Measurements from ENCODE around the gene KCNS1.

KCNS1 gene

GRCh38 chr20:45052698-45053429 is 48.1 kb downstream of the KCNS1 start:
- in situ Hi-C loops (cut with MboI; ENCODE audit: low sequenced_read_pairs), result no loop called here

- in situ Hi-C loops (cut with MboI; ENCODE audit: low sequenced_read_pairs), result no loop called here
Measured at GRCh38 chr20:45051204-45052060, 49.5 kb downstream of the KCNS1 start.

- in situ Hi-C loops (cut with MboI; ENCODE audit: low sequenced_read_pairs), result no loop called here
Measured at GRCh38 chr20:45049904-45050471, 50.9 kb downstream of the KCNS1 start.

- in situ Hi-C loops (cut with MboI; ENCODE audit: low sequenced_read_pairs), result no loop called here
Measured at GRCh38 chr20:45049438-45049837, 51.5 kb downstream of the KCNS1 start.

GRCh38 chr20:45047581-45048119 is 53.3 kb downstream of the KCNS1 start:
- in situ Hi-C loops (cut with MboI; ENCODE audit: low sequenced_read_pairs), result no loop called here

GRCh38 chr20:45044601-45045000 is 56.3 kb downstream of the KCNS1 start:
- in situ Hi-C loops (cut with MboI; ENCODE audit: low sequenced_read_pairs), result no loop called here

GRCh38 chr20:45044084-45044573 is 56.8 kb downstream of the KCNS1 start:
- in situ Hi-C loops (cut with MboI; ENCODE audit: low sequenced_read_pairs), result no loop called here

GRCh38 chr20:45042978-45043377 is 57.9 kb downstream of the KCNS1 start:
- in situ Hi-C loops (cut with MboI; ENCODE audit: low sequenced_read_pairs), result no loop called here
